SU-DHL-6 (cell line): ENCODE results near the gene KCNH4.

ENCODE experiments used
- H2AFZ ChIP-seq: fragments of 200-600 bp; sonication (generic); 2 replicates; pipeline ENCODE4 v1.6.1; 2014; ENCODE audit warnings: low read depth, mild to moderate bottlenecking, moderate library complexity, mixed read lengths, antibody characterized with exemption, low read length; ENCODE audit not compliant: severe bottlenecking
- H3F3A ChIP-seq: fragments of 200-600 bp; shearing (Covaris generic); 2 replicates; pipeline ENCODE4 v1.6.0; 2016; ENCODE audit warnings: antibody characterized with exemption, mild to moderate bottlenecking; ENCODE audit not compliant: insufficient read depth
- H3K27ac ChIP-seq: fragments of 200-600 bp; sonication (generic); 2 replicates; pipeline ENCODE4 v1.5.1; 2016; ENCODE audit warnings: low read depth, mild to moderate bottlenecking, low read length, moderate library complexity, mixed read lengths
- H3K27me3 ChIP-seq: fragments of 200-600 bp; sonication (generic), shearing (Covaris generic); 2 replicates; pipeline ENCODE4 v1.6.0; 2014; ENCODE audit warnings: mild to moderate bottlenecking, low read length
- H3K36me3 ChIP-seq: fragments of 200-600 bp; sonication (generic); 2 replicates; pipeline ENCODE4 v1.6.1; 2014; ENCODE audit warnings: mild to moderate bottlenecking, low read length, mixed read lengths
- H3K4me2 ChIP-seq: fragments of 300-600, 200-600 bp; shearing (Covaris generic), sonication (generic); 2 replicates; pipeline ENCODE4 v1.6.0; 2014; ENCODE audit warnings: low read length, low read depth, mild to moderate bottlenecking; ENCODE audit not compliant: poor library complexity, severe bottlenecking
- H3K4me3 ChIP-seq: fragments of 200-600 bp; sonication (generic); 2 replicates; pipeline ENCODE4 v1.5.1; 2014; ENCODE audit warnings: antibody characterized with exemption, low read length, mild to moderate bottlenecking, mixed read lengths; ENCODE audit not compliant: insufficient read depth, poor library complexity, severe bottlenecking
- H3K79me2 ChIP-seq: fragments of 200-600 bp; sonication (generic); 2 replicates; pipeline ENCODE4 v1.6.1; 2014; ENCODE audit warnings: mild to moderate bottlenecking, low read length, moderate library complexity; ENCODE audit not compliant: insufficient read depth
- H3K9ac ChIP-seq: fragments of 200-600 bp; sonication (generic); 2 replicates; pipeline ENCODE4 v1.7.0; 2014; ENCODE audit warnings: mild to moderate bottlenecking, low read length
- H3K9me2 ChIP-seq: fragments of 200-600 bp; sonication (generic); replicated peaks from 2 replicates; pipeline ENCODE4 v1.6.1; 2014; ENCODE audit warnings: low read length; ENCODE audit not compliant: insufficient read depth
- H3K9me3 ChIP-seq: fragments of 200-600 bp; sonication (generic); 2 replicates; pipeline ENCODE4 v1.6.1; 2014; ENCODE audit warnings: low read length, mixed read lengths; ENCODE audit not compliant: insufficient read depth
- H4K20me1 ChIP-seq: fragments of 200-600 bp; sonication (generic); 2 replicates; pipeline ENCODE4 v1.6.1; 2014; ENCODE audit warnings: low read depth, mild to moderate bottlenecking, antibody characterized with exemption, low read length, moderate library complexity, mixed read lengths
- CTCF ChIP-seq: fragments of 200-600 bp; sonication (generic); IDR thresholded peaks from one replicate; pipeline ENCODE4 v1.5.1; 2017; ENCODE audit warnings: antibody characterized with exemption, mild to moderate bottlenecking, low read length, moderate library complexity; ENCODE audit not compliant: insufficient read depth, poor library complexity, severe bottlenecking
- EZH2phosphoT487 ChIP-seq: fragments of 200-600 bp; sonication (generic), shearing (Covaris generic); conservative IDR thresholded peaks from 2 replicates; pipeline ENCODE4 v1.6.1; 2018; ENCODE audit warnings: mild to moderate bottlenecking, antibody characterized with exemption, low read length, moderate library complexity, mixed read lengths

Gene KCNH4

GRCh38 chr17:42131232-42131631, 49.7 kb downstream of the KCNH4 start:
- no peak overlapping the region for H3K4me3 ChIP-seq
- no peak overlapping the region for H3K27ac ChIP-seq
- H3K9me3 ChIP-seq = no peaks in the 10 kb centered on the region
- no peaks in the 10 kb centered on the region for H3K9me2 ChIP-seq
- H3K9ac ChIP-seq = no peak overlapping the region
- H2AFZ ChIP-seq = no peak overlapping the region
- TF ChIP-seq EZH2phosphoT487 = no peak
- no peak for TF ChIP-seq CTCF
- H3K27me3 ChIP-seq = no peaks in the 10 kb centered on the region
- H3K36me3 ChIP-seq = peaks cover 10% of the 10 kb centered on the region
- peaks cover 13% of the 10 kb centered on the region; the same call in 1 of the 2 replicates for H4K20me1 ChIP-seq
- H3K4me2 ChIP-seq = no peak overlapping the region
- peaks cover 40% of the 10 kb centered on the region for H3K79me2 ChIP-seq
- peaks cover 28% of the 10 kb centered on the region for H3F3A ChIP-seq

GRCh38 chr17:42130310-42130936, 50.5 kb downstream of the KCNH4 start:
- Histone ChIP-seq H2AFZ (no peak overlapping the region), H3K4me3 (no peak overlapping the region), H3K27me3 (no peaks in the 10 kb centered on the region), H3K79me2 (peaks cover 31% of the 10 kb centered on the region), H4K20me1 (peaks cover 13% of the 10 kb centered on the region; the same call in 1 of the 2 replicates), H3K9me3 (no peaks in the 10 kb centered on the region), H3K27ac (no peak overlapping the region), H3K4me2 (no peak overlapping the region), H3K36me3 (peaks cover 14% of the 10 kb centered on the region), H3F3A (peaks cover 28% of the 10 kb centered on the region), H3K9ac (no peak overlapping the region), H3K9me2 (no peaks in the 10 kb centered on the region)
- TF ChIP-seq EZH2phosphoT487 (no peak), CTCF (no peak)

GRCh38 chr17:42129109-42129837, 51.7 kb downstream of the KCNH4 start:
- Histone ChIP-seq H3F3A (peaks cover 27% of the 10 kb centered on the region), H4K20me1 (peaks cover 13% of the 10 kb centered on the region; the same call in 1 of the 2 replicates), H3K4me3 (no peak overlapping the region), H2AFZ (no peak overlapping the region), H3K27me3 (no peaks in the 10 kb centered on the region), H3K9me2 (no peaks in the 10 kb centered on the region), H3K79me2 (peaks cover 26% of the 10 kb centered on the region), H3K27ac (no peak overlapping the region), H3K9ac (no peak overlapping the region), H3K4me2 (no peak overlapping the region), H3K9me3 (no peaks in the 10 kb centered on the region), H3K36me3 (peaks cover 14% of the 10 kb centered on the region)
- TF ChIP-seq EZH2phosphoT487 (no peak), CTCF (no peak)
